ENCODE results near the gene ABTB1.

ABTB1 gene

GRCh38 chr3:127708837-127709236 is 36.1 kb downstream of the ABTB1 start:
- ChIA-PET POLR2A (no interaction called here), CTCF (no interaction called here)
- no peaks in the 10 kb centered on the region for H3K9me3 ChIP-seq (ENCODE audit: control insufficient read depth, insufficient read depth, low read depth, low read length)
- TF ChIP-seq, protein P1, sequence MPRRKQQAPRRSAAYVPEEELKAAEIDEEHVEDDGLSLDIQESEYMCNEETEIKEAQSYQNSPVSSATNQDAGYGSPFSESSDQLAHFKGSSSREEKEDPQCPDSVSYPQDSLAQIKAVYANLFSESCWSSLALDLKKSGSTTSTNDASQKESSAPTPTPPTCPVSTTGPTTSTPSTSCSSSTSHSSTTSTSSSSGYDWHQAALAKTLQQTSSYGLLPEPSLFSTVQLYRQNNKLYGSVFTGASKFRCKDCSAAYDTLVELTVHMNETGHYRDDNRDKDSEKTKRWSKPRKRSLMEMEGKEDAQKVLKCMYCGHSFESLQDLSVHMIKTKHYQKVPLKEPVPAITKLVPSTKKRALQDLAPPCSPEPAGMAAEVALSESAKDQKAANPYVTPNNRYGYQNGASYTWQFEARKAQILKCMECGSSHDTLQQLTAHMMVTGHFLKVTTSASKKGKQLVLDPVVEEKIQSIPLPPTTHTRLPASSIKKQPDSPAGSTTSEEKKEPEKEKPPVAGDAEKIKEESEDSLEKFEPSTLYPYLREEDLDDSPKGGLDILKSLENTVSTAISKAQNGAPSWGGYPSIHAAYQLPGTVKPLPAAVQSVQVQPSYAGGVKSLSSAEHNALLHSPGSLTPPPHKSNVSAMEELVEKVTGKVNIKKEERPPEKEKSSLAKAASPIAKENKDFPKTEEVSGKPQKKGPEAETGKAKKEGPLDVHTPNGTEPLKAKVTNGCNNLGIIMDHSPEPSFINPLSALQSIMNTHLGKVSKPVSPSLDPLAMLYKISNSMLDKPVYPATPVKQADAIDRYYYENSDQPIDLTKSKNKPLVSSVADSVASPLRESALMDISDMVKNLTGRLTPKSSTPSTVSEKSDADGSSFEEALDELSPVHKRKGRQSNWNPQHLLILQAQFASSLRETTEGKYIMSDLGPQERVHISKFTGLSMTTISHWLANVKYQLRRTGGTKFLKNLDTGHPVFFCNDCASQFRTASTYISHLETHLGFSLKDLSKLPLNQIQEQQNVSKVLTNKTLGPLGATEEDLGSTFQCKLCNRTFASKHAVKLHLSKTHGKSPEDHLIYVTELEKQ (tag by site-specific recombination; IDR thresholded peaks at IDR 0.05; ENCODE audit: borderline replicate concordance), result no peak
- TF ChIP-seq IKZF3 (tag by site-specific recombination; IDR thresholded peaks at IDR 0.05) (no peak), ZNF266 (tag by site-specific recombination; IDR thresholded peaks at IDR 0.05; ENCODE audit: low read depth) (no peak), GLI4 (tag by site-specific recombination; IDR thresholded peaks at IDR 0.05) (no peak), ZNF274 (IDR thresholded peaks at IDR 0.05; ENCODE audit: low read length) (no peak), ZNF274 (tag by site-specific recombination; IDR thresholded peaks at IDR 0.05; ENCODE audit: borderline replicate concordance) (no peak), OSR2 (tag by site-specific recombination; IDR thresholded peaks at IDR 0.05) (no peak), ZNF664 (tag by site-specific recombination; IDR thresholded peaks at IDR 0.05) (no peak), ZNF449 (tag by site-specific recombination; IDR thresholded peaks at IDR 0.05) (no peak), HOXC10 (CRISPR knock-in tag; IDR thresholded peaks at IDR 0.05) (no peak), ZNF394 (tag by site-specific recombination; IDR thresholded peaks at IDR 0.05; ENCODE audit: borderline replicate concordance) (no peak), HOXA7 (CRISPR knock-in tag; IDR thresholded peaks at IDR 0.05; ENCODE audit: borderline replicate concordance) (no peak), ZEB2 (tag by site-specific recombination; IDR thresholded peaks at IDR 0.05) (no peak)
- TF ChIP-seq, protein P2, sequence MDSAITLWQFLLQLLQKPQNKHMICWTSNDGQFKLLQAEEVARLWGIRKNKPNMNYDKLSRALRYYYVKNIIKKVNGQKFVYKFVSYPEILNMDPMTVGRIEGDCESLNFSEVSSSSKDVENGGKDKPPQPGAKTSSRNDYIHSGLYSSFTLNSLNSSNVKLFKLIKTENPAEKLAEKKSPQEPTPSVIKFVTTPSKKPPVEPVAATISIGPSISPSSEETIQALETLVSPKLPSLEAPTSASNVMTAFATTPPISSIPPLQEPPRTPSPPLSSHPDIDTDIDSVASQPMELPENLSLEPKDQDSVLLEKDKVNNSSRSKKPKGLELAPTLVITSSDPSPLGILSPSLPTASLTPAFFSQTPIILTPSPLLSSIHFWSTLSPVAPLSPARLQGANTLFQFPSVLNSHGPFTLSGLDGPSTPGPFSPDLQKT (IDR thresholded peaks at IDR 0.05; ENCODE audit: borderline replicate concordance, low read depth, low read length), result no peak
- TF ChIP-seq, protein P3, sequence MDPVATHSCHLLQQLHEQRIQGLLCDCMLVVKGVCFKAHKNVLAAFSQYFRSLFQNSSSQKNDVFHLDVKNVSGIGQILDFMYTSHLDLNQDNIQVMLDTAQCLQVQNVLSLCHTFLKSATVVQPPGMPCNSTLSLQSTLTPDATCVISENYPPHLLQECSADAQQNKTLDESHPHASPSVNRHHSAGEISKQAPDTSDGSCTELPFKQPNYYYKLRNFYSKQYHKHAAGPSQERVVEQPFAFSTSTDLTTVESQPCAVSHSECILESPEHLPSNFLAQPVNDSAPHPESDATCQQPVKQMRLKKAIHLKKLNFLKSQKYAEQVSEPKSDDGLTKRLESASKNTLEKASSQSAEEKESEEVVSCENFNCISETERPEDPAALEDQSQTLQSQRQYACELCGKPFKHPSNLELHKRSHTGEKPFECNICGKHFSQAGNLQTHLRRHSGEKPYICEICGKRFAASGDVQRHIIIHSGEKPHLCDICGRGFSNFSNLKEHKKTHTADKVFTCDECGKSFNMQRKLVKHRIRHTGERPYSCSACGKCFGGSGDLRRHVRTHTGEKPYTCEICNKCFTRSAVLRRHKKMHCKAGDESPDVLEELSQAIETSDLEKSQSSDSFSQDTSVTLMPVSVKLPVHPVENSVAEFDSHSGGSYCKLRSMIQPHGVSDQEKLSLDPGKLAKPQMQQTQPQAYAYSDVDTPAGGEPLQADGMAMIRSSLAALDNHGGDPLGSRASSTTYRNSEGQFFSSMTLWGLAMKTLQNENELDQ (tag by site-specific recombination; IDR thresholded peaks at IDR 0.05; ENCODE audit: low read depth), result no peak
- TF ChIP-seq, protein P4, sequence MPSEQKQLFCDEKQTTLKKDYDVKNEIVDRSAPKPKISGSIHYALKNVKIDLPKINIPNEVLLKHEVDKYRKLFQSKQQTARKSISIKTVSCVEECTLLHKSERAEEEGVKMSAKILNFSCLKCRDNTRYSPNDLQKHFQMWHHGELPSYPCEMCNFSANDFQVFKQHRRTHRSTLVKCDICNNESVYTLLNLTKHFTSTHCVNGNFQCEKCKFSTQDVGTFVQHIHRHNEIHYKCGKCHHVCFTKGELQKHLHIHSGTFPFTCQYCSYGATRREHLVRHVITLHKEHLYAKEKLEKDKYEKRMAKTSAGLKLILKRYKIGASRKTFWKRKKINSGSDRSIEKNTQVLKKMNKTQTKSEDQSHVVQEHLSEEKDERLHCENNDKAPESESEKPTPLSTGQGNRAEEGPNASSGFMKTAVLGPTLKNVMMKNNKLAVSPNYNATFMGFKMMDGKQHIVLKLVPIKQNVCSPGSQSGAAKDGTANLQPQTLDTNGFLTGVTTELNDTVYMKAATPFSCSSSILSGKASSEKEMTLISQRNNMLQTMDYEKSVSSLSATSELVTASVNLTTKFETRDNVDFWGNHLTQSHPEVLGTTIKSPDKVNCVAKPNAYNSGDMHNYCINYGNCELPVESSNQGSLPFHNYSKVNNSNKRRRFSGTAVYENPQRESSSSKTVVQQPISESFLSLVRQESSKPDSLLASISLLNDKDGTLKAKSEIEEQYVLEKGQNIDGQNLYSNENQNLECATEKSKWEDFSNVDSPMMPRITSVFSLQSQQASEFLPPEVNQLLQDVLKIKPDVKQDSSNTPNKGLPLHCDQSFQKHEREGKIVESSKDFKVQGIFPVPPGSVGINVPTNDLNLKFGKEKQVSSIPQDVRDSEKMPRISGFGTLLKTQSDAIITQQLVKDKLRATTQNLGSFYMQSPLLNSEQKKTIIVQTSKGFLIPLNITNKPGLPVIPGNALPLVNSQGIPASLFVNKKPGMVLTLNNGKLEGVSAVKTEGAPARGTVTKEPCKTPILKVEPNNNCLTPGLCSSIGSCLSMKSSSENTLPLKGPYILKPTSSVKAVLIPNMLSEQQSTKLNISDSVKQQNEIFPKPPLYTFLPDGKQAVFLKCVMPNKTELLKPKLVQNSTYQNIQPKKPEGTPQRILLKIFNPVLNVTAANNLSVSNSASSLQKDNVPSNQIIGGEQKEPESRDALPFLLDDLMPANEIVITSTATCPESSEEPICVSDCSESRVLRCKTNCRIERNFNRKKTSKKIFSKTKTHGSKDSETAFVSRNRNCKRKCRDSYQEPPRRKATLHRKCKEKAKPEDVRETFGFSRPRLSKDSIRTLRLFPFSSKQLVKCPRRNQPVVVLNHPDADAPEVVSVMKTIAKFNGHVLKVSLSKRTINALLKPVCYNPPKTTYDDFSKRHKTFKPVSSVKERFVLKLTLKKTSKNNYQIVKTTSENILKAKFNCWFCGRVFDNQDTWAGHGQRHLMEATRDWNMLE (tag by site-specific recombination; conservative IDR thresholded peaks at IDR 0.05; ENCODE audit: low read depth), result no peak
- TF ChIP-seq, protein P5, sequence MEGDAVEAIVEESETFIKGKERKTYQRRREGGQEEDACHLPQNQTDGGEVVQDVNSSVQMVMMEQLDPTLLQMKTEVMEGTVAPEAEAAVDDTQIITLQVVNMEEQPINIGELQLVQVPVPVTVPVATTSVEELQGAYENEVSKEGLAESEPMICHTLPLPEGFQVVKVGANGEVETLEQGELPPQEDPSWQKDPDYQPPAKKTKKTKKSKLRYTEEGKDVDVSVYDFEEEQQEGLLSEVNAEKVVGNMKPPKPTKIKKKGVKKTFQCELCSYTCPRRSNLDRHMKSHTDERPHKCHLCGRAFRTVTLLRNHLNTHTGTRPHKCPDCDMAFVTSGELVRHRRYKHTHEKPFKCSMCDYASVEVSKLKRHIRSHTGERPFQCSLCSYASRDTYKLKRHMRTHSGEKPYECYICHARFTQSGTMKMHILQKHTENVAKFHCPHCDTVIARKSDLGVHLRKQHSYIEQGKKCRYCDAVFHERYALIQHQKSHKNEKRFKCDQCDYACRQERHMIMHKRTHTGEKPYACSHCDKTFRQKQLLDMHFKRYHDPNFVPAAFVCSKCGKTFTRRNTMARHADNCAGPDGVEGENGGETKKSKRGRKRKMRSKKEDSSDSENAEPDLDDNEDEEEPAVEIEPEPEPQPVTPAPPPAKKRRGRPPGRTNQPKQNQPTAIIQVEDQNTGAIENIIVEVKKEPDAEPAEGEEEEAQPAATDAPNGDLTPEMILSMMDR (tag by site-specific recombination; IDR thresholded peaks at IDR 0.05), result no peak
- H3K4me3 ChIP-seq (ENCODE audit: low read depth, low read length), result no peak overlapping the region
- H3K27ac ChIP-seq (ENCODE audit: extremely low read depth, low read depth, low read length), result no peak overlapping the region
- H3K36me3 ChIP-seq (ENCODE audit: control insufficient read depth in 2 of 2, insufficient read depth in 1 of 2, low read length in 2 of 2), result no peaks in the 10 kb centered on the region
- H3K4me1 ChIP-seq (ENCODE audit: control insufficient read depth, insufficient read depth, low read length), result no peaks in the 10 kb centered on the region

Data from HEK293 (cell line).